ENCODE measurements around the gene RAC2. TPM values are rescaled to one million over a fixed set of nuclear protein-coding genes. Genes with fewer than 3 reads are reported as not detected.
A peak's percentile ranks its signal among the peaks of the same experiment; 100 is the strongest.

Gene RAC2
- total RNA-seq, 1 donor from 2014 or later, result 107 TPM

GRCh38 chr22:37198258-37199102 lies 45.6 kb downstream of the RAC2 start:
- DNase-seq (peak; percentile 94), ATAC-seq (peak; percentile 74)
- peak; percentile 94 for TF ChIP-seq CTCF (IDR thresholded peaks at IDR 0.05)
- Histone ChIP-seq H3K4me1 (peaks cover 32% of the 10 kb centered on the region), H3K4me3 (peak overlapping the region; percentile 72), H3K27me3 (no peaks in the 10 kb centered on the region), H3K27ac (peak overlapping the region; percentile 91), H3K9me3 (no peaks in the 10 kb centered on the region), H3K36me3 (no peaks in the 10 kb centered on the region)
- intact Hi-C loops (cut with DNase I), result loop anchor here (5.0 kb wide), 1 partner anchor 121 kb away; no protein-coding TSS in a partner anchor

DNA sequence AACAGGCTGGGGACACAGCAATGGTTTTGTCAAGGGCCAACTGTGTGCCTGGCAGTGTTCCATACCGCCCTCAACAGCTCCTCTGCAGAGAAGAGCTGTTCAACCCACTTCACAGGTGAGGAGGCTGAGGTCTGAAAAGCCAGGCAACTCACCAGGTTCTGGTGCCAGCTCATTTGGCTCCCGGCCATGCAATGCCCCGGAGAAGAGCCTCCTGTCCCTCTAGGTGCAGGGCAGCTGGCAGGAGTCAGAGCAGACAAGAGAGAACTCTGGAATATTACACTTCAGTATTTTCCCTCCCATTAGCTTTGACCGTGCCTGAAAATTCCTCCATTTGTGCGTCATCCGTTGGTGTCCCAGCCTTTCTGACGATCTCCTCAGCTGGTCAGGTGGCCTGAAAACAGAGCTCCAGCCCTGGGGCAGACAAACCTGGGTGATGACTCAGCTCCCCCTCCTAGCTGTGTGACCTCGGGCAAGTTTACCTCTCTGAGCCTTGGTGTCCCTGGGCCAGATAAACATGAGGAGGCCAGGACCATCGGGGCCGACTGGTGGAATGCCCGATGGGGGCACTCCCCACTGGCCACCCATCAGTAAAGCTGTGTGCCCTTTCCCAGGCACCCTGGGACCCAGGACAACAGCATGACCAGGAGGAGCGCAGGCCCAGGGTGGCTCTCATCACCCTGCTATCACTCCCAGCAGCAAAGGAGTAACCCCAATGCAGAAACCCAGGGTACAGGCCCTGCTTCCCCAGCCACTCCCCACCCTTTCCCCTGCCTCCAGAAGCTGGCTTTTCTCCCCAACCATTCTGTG lies 46.4 kb downstream of the RAC2 start:
- H3K4me3 ChIP-seq, result peak overlapping the region; percentile 72
- H3K27ac ChIP-seq, result peak overlapping the region; percentile 91
- H3K9me3 ChIP-seq, result no peaks in the 10 kb centered on the region
- H3K27me3 ChIP-seq, result no peaks in the 10 kb centered on the region
- peaks cover 32% of the 10 kb centered on the region for H3K4me1 ChIP-seq
- no peaks in the 10 kb centered on the region for H3K36me3 ChIP-seq
- intact Hi-C loops (cut with DNase I), result loop anchor here (5.0 kb wide), 1 partner anchor 120 kb away; no protein-coding TSS in a partner anchor
- peak; percentile 76 for DNase-seq
- TF ChIP-seq CTCF (IDR thresholded peaks at IDR 0.05), result no peak
- peak; percentile 0 for ATAC-seq

DNA sequence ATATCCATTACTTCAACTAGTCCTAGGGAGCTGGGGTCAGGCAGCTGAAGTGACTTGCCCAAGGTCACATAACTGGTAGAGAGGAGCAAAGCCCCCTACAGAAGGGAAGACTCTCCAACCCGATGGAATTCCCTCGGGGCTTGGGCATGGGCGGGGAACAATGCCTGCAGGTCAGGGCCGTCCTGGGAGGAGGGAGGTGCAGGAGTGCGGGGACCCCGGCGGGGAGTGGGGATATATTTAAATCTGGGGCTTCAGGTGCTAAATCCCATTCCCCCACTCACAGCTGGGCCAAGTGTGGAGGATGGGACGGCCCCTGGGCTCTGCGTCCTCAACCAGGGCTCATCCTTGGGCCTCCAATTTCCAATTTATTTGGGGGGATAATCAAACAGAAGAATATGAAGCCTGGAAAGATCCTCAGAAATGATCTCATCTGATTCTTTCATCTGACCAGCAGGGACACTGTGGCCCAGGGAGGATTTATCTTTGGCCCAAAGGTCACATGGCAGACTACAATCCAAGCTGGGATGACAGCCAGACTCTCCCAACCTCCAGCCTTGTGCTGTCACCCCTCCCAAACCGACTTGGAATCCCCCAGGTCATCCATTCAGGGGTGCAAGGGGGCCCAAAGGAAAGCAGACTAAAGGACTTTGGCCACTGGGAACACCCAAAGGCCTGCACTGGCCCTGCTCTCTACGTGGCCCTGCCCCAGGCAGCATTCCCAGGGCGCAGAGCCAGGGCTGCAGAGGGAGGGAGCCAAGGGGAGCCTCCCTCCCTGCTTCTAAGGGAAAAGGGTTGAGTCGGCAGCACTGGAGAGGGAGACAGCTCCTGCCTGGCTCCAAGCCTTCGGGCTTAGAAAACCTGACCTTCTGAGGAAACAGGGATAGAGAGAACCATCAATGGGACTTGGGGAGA lies 47.3 kb downstream of the RAC2 start:
- intact Hi-C loops (cut with DNase I), result loop anchor here (5.0 kb wide), 1 partner anchor 119 kb away; no protein-coding TSS in a partner anchor

DNA sequence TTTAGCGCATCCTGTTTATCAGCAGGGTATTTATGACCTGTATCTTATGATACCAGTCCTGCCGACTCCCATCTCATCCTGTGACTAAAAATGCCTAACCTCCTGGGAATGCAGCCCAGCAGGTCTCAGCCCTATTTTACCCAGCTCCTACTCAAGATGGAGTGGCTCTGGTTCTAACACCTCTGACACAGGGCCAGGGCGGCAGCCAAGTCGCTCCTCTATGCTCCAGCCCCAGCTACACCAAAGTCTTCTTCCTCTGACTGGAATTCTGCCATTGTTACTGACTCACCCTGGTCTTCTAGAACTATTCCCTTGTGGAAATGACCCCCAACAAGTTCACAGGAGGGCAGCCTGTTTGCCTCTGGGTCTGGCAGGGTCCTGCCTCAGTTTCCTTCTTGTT lies 48.1 kb downstream of the RAC2 start:
- H3K27ac ChIP-seq, result peak overlapping the region; percentile 91
- no peaks in the 10 kb centered on the region for H3K36me3 ChIP-seq
- intact Hi-C loops (cut with DNase I), result loop anchor here (5.0 kb wide), 1 partner anchor 119 kb away; no protein-coding TSS in a partner anchor
- H3K9me3 ChIP-seq, result no peaks in the 10 kb centered on the region
- ATAC-seq, result no peak
- no peak overlapping the region for H3K4me3 ChIP-seq
- DNase-seq, result peak; percentile 48
- H3K27me3 ChIP-seq, result no peaks in the 10 kb centered on the region
- peaks cover 32% of the 10 kb centered on the region for H3K4me1 ChIP-seq
- TF ChIP-seq CTCF (IDR thresholded peaks at IDR 0.05), result no peak

More for the DNA sequence above, 47.3 kb downstream of the RAC2 start:
- ATAC-seq (peak; percentile 49), DNase-seq (peak; percentile 89)
- peaks cover 32% of the 10 kb centered on the region for H3K4me1 ChIP-seq
- H3K36me3 ChIP-seq, result no peaks in the 10 kb centered on the region
- no peak overlapping the region for H3K4me3 ChIP-seq
- no peaks in the 10 kb centered on the region for H3K27me3 ChIP-seq
- no peaks in the 10 kb centered on the region for H3K9me3 ChIP-seq
- peak; percentile 20 for TF ChIP-seq CTCF (IDR thresholded peaks at IDR 0.05)
- peak overlapping the region; percentile 91 for H3K27ac ChIP-seq

GRCh38 chr22:37194750-37195149 lies 49.3 kb downstream of the RAC2 start:
- no peak for ATAC-seq
- no peak for DNase-seq
- H3K36me3 ChIP-seq, result no peaks in the 10 kb centered on the region

More at GRCh38 chr22:37194750-37195149, 49.3 kb downstream of the RAC2 start:
- TF ChIP-seq CTCF (IDR thresholded peaks at IDR 0.05), result no peak
- intact Hi-C loops (cut with DNase I), result loop anchor here (5.0 kb wide), 1 partner anchor 117 kb away; no protein-coding TSS in a partner anchor
- Histone ChIP-seq H3K4me3 (no peak overlapping the region), H3K27ac (no peak overlapping the region), H3K9me3 (no peaks in the 10 kb centered on the region), H3K4me1 (peaks cover 30% of the 10 kb centered on the region), H3K27me3 (no peaks in the 10 kb centered on the region)

All from upper lobe of right lung (tissue), 1 donor.